Activated CD4-positive, alpha-beta T cell treated with anti-CD3 and anti-CD28 coated beads for 1 hour (primary cell): Measurements from ENCODE around the gene COL15A1.
A peak's percentile ranks its signal among the peaks of the same experiment; 100 is the strongest.

Experiments
- DNase-seq: peaks from one replicate; pipeline ENCODE4 v3.0.0-alpha.2; 2020

Gene COL15A1

DNA sequence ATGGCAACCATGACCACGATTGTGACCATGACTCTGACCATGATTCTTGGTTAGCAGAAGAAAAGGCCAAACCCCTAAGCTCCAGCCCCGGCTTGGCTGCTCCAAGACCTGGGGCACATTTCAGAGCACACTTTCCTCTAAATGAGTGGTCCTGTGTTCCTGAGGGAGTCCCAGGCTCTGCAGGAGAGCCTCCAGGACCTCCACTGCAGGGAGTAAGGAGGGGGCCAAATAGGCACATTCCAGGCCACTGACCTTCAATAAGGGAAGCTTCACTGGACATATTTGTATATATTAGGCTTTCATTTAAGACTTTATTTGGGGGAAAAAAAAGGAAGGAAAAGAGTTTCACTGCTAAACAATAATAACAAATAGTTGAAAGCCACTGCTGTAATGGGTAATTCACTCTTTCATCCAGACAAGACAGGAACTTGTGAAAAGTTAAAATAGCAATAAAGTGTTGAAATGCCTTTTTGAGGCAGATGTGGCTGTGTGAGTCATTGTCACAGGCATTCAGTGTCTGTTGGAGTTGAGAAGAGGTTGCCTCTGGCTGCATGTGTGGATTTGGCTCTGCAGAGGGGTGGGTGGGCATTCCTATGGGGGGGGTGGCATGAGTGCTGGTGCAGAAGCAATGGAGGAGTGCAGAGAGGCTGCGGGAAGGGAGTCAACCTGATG, 97.3 kb downstream of the COL15A1 start:
- DNase-seq: no peak

DNA sequence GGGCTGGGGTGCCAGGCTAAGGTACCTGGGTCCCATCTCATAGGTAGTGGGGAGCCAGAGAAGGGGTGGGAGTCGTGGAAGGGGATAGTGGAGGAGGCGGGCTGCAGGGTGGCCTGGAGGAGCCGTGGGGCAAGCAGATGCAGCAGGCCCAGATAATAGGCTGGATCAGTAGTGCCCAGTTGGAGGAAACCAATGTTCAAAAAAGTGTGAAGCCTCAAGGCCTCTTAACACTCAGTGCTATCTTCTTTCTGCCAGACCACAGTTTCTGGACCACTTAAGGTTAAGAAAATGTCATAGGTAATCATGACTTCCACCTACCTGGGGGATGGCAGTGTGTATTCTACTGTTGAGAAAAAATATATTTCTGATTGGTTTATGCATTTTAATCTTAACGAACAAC, 97.9 kb downstream of the COL15A1 start:
- no peak for DNase-seq

DNA sequence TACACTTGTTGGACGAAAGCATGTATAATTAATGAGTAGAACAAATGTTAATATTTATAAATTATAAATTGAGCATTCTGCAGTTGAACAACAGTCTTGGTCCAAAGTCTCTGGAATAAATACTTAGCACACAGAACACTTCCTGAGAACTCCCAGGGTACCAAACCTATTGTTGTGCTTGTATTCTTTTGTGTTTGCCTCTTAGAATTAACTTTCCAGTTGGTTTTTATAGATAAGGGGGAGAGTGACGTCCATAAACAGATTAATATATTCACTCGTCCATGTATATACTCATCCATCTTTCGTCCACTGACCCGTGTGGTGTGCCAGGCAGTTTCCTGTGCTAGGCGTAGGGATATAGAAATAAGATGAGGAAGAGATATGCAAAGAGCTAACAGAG, 98.9 kb downstream of the COL15A1 start:
- no peak for DNase-seq

DNA sequence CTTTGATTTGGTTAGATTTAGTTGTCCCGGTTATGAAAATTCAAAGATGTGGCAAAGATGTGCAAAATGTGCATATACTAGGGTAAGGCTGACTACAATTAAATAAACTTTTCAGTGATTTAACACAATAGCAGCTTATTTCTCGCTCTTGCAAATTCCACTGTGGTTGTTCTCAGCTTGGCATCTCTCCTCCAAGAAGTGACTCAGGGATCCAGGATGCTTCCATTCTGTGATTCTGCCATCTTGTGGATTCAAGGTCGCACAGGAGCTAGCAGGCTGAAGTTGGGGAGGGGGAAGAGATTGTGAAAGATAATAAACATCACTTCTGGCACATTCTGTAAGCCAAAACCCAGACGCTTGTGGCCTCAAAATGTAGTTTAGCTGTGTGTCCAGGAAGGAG, 101.1 kb downstream of the COL15A1 start:
- DNase-seq: no peak

DNA sequence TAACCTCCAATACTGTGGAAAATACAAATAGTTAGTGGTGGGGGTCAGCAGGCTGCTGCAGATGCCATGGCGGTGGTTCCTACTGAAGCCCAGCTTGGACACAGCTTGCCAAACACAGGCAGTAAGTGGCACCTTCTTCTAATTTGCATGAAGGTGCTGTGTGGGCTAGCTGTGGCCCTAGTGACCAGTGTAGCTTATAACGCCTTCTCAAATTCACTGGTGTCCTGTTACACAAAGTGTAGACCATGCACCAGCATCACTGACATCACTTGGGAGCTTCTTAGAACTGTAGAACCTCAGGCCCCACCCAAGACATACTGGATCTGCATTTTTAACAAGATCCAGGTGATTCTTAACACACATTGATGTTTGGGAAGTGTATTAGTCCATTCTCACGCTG, 102.4 kb downstream of the COL15A1 start:
- no peak for DNase-seq

DNA sequence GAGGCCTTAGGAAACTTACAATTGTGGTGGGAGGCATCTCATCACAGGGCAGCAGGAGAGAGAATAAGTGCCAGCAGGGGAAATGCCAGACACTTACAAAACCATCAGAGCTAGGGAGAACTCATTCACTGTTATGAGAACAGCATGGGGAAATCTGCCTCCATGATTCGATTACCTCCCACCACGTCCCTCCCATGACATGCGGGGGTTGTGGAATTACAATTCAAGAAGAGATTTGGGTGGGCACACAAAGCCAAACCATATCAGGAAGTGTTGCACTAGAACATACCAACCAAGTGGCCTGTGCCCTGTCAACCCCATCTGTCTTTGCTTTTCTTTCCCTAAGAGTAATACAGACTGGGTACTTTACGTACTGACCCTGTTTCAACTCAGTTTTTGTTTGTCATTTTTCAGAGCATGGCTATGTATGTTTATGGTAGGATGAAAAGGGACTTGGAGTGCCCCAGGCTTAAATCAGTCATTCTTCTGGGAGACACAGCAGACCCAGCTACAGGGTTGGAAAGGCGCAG, 102.9 kb downstream of the COL15A1 start:
- DNase-seq: no peak

DNA sequence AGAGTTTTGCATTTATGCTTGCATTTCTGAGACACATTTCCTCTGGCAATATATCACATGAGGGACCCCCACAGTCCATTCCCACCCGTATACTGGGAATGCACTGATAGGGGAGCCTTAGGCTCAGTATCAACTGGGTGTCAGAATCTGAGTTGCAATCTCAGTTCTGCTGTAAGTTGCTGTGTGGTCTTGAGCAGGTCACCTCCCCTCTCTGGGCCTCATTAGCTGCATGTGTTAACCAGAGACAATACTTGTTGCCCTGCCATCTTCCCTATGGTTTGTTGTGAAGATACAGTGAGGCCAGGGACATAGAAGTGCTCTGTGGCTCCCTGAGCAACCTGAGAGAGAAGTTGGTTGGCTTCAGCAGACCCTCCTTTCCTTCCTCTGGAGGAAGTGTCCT, 105.5 kb downstream of the COL15A1 start:
- no peak for DNase-seq

DNA sequence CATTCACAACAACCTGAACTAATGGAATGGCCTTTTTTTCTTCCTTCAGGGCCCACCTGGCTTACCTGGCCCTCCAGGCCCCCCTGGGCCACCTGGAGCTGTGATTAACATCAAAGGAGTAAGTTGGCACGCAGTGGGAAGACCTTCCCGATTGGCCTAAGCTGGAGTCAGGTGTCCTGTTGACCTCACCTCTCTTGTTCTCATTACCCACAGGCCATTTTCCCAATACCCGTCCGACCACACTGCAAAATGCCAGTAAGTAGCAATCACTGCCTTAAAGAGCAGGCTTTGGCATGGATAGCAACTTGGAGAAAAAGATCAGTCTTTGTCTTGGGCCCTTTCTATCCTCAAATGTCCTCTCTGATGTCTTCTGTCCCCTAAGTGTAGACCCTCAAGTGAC, 105.9 kb downstream of the COL15A1 start:
- DNase-seq: no peak

DNA sequence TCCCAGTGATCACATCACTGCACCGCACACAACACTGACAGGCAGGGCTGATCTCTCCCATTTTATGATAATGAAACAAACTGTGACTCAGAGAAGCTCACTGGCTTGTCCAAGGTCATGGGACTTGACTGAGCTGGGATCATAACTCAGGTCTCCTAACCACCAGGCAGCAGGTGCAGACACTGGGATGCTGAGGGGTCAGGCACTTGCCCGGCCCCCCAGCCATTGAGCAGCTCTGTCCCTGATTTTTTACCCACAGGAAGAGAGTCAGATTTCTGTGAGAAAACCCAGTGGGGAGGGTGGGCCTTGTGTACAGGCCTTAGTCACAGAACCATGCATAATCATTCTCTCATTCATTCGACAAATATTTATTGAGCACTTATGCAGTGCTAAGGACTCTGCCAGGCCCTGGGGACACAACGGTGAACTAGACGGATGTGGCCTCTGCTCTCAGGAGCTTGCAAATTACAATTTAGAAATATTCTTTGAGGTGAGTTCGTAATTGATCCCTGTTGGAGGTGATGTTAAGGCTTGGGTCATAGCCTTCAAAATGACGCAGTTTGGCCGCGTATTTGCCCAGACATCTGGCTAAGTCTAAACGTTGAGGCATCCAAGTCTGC, 106.7 kb downstream of the COL15A1 start:
- DNase-seq: no peak

DNA sequence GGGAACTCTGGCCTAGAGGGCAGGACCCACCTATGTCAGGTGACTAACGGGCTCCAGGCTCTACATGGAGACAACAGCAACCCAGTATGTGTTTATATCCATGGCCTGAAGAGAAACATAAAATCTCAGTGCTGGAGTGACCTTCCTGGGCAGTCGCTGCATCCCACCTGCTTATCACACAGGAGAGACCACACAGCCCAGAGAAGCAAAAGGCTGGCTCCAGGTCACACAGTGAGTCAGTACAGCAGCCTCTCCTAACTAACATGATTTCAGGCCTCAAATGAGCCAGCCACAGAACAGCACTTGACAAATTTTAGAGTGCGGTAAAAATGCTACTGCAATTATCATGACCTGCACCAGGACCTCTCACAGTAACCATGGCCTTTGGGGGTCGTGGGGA, 107.2 kb downstream of the COL15A1 start:
- no peak for DNase-seq

DNA sequence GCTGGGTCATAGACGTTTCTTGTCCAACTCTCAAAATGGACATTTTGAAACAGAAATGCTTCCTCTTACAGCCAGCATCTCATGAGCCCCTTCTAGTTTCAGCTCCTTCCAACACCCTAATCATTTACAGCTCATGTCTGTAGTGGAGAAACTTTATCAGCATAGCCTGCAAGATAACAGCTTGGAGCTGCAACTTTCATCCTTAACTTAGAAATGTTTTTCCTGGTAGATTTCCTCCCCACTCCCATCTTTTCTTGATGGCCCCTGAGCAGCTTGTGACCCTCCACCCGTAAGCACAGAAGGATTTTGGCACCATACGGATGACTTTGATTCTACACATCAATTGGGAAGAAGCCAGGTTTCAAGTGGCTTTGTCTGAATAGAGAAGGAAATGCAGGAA, 107.7 kb downstream of the COL15A1 start:
- no peak for DNase-seq

DNA sequence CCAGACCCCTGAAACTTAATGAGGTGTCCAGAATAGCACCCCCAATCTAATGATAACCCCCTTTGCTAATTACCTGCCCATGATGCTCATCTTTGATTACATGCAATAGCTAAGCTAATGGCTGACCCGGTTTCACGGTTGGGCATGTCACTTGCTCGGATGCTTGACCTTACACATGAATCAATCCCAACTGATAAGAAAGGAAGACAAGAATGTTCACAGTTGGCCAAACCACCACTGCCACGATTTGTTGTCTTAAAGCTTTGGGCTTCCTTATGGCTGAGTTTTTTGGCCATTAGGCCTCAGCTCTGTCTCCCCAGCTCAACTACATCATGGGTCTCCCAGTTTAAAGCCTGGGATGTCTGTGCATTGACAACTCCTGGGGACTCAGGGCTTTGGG, 108.1 kb downstream of the COL15A1 start:
- no peak for DNase-seq

DNA sequence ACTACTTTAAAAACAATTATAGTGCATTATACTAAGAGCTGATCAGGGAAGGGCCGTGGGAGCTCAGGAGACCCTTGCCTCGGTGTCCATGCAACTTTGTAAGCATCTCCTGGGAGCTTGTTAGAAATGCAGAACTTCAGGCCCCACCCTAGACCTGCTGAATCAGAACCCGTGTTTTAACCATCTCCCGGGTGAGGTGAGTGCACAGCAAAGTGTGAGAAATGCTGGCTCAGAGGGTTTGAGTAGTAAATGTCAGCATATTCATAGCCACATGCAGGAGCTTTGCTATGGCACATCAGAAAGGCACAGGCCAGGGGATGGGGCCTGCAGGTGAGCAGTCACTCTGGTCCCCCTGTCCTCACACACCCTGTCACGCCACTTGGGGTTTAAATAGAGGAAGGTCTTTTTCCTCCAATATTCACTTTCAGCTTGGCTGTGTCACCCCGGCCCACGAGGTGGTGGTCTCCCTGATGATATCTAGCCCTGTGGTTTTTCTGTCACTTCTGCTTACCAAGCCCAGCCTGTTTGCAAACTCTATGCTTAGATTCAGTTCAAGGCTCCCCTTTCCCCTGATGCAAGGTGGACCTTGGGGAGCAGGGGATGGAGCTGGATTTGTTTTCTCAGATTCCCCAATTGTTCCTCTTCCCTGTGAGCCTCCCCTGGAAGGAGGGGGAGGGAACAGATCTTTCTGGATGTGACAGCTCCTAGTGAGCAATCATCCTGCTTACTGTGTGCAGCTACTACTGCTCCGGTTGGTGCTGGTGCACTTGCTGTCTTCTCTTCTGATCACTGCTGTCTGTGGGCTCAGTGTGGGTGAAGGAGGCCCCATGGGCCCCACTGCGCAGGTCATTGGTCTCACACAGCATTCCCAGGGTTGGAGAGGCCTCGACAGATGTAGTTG, 109.4 kb downstream of the COL15A1 start:
- DNase-seq: no peak

DNA sequence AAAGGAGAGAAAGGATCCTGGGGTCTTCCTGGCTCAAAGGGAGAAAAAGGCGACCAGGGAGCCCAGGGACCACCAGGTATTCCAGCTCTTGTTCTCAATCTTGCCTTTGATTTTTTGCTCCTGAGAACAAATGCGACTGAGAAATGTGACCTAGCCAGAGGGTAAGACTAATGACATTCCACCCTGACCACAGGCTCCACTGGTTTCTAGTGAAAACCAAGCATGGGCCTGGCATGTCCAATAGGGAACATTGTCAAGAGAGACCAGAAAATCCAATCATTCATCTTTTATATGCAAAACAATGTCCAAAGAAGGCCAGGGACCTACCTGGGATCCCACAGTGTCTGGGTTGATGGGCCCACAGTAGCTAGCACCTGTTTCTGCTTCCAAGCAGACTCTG, 110.9 kb downstream of the COL15A1 start:
- DNase-seq: no peak

DNA sequence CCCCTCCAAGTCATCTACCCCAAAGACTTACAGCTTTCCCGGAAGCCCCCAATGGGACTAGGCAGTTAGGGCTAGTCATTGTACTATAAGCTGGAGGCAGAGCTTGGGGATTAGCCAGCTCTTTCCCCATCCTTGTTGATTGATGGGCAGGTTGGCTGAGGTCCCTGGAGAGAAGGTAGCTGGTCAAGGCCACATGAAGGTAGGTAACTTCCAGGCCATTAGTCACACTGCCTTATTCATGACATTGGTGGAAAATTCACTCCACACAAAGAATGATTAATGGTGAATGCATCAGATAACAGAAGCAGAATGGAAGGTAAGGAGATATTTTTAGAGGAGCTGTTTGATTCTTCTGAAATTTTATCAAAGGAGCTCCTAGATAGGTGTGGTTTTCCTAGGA, 111.7 kb downstream of the COL15A1 start:
- DNase-seq: no peak

DNA sequence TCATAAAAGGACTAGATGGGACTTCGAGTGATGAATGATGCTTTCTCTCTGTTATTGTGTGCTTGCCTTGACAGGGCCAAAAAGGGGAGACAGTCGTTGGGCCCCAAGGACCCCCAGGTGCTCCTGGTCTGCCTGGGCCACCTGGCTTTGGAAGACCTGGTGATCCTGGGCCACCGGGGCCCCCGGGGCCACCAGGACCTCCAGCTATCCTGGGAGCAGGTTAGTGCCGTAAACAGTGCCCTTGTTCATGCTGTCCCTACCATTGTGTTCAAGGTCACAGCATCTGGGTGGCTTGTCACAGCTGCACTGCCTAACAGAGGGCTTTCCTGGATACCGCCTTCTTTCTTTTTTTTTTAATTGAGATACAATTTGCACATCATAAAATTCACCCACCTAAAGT, 112.5 kb downstream of the COL15A1 start:
- DNase-seq: no peak

DNA sequence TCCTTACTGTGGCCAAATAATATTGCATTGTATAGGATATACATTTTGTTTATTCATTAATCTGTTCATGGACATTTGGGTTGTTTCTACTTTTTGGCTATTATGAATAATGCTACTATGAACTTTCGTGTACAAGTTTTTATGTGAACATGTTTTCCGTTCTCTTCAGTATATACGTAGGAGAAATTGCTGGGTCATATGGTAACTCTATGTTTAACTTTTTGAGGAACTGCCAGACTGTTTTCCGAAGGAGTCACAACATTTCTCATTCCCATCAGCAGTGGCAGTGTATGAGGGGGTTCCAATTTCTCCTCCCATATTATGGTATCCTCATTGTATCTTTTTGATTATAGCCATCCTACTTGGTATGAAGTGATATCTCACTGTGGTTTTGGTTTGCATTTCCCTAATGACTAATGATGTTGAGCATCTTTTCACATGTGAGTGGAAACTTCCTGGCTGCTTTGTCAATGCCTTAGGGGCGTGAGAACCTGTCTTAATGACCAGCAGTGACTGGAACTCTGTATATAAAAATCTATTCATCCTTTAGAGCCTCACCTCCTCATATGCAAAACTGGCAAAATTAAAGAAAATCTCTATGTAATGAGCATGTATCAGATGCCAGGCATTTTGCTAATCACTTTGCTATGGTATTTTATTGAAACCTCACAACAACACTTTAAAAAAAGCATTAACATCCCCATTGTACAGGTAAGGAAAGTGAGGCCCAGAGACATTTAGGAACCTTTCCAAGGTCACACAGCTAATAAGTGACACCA, 113.4 kb downstream of the COL15A1 start:
- no peak for DNase-seq

DNA sequence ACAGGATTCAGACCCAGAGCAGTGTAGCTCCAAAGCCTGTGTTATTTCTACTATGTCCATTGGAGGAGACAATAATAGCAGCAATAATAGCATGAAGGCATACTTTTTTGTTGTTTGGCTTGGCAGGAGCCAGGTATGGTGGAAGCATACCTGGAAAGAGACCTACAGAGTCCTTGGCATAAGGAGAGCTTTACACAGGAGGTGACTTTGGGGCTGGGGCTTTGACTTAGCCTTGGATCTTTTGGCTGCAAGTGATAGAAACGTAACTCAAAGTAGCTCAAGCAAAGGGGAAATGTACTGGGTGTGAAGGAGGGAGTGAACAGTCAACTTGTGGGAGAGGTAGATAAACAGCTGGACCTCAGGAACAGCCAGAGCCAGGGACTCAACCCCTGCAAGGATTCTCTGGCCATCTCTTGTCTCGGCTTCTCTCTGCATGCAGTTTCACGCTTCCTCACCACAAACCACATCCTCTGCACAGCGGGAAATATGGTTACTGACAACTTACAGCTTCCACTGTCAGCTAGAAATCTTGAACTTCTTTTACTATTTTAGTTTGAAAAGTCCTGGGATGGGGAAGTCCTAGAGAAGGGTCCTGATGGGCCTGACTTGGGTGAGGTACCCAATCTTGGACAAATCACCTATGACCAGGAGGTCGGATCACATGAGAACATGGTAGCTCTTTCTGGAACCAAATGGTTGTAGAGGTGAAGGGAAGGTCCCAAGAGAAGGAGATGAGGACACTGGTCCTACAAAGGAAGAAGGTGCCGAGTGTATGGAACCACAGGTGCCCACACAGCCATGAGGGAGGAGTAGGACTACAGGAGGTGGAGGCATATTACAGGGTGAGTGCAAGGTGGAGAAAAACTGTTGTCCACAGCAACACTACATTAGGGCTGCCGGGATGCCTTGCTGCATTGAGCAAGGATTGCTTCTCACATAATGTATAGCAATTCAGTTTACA, 114.2 kb downstream of the COL15A1 start:
- DNase-seq: peak; percentile 39

DNA sequence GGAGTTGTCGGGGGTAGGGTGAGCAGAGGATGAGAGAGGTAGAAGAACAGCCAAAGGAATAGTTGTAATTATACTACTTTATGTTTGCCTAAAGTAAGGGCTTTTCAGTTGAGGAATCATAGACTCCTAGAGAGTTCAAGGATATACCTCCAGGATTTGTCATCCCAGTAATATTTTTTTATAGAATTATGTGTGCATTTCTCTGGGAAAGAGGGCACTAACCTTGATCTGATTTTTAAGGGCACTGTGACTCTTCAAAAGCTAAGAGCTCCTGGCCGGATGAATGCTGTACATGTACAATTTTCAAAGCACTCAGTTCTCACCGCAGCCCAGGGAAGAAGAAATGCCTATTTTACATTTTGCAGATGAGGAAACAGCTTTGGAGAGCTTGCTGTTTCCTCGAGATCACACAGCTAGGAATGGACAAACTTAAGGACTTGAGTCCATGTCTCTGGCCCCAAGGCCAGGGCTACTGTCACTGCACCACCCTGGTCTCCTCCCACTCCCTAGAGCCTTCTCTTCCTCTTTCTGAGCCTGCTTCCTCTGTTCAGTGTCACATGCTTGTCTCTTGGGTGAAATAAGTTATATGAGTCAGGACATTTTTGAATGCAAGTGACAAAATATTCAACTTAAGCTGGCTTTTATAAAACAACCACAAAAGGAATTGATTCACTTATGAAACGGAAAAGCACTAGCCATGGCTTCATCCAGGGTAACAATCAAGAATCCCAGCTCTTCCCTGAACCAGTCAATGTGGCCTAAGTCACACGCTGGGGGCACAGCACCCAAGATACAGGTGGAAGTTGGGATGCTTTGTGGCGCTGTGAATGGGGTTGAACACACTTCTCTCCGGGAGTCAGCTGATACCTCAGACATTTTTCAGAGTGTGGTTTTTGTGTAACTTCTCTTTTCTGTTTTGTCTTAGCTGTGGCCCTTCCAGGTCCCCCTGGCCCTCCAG, 115.5 kb downstream of the COL15A1 start:
- no peak for DNase-seq

DNA sequence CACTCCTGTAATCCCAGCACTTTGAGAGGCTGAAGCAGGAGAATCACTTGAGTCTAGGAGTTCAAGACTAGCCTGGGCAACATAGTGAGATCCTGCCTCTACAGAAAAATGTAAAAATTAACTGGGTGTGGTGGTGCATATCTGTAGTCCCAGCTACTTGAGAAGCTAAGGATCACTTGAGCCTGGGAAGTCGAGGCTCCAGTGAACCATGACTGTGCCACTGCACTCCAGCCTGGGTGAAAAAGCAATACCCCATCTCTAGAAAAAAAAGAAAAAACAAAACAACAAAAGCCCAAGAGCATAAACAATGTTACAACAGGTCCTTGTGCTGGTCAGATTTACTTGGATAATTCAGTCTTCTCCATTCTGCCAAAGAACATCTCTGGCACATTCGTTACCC, 116.9 kb downstream of the COL15A1 start:
- DNase-seq: no peak

DNA sequence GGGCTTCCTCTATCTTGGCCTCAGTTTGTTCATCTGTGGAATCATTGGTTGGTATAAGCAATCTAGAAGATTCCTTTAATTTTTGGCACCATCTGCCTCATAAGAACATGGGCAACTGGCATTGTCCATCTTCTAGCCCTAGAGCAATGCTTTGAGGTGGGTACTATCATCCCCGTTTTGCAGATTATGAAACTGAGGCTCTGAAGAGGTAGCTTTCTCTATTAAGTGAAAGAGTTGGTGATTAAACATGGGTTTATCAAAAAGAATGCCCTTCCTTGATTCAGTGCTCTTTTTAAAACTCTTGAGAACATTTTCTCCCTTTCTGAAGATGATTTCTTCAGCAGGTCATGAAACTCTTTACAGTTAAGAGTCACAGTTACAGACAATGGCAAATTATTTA, 118.8 kb downstream of the COL15A1 start:
- no peak for DNase-seq
